A204.1 (cell line): ENCODE data around the gene PARPBP.
A peak's percentile ranks its signal among the peaks of the same experiment; 100 is the strongest.
"Not testable (repeated sequence)": the region's sequence is repeated elsewhere in the genome, so short reads cannot be mapped to it uniquely, and the experiment has no call there.

Experiments used
- FAIRE-seq: peaks from 2 replicates; lab custom pipeline; 2012; peaks lifted over from hg19 to GRCh38; lab: Jason Lieb, UNC

PARPBP gene

GRCh38 chr12:102155206-102155605 is 35.2 kb downstream of the PARPBP start:
- FAIRE-seq: not testable (repeated sequence)

- no peak for FAIRE-seq
These were observed 43.4 kb downstream of the PARPBP start for GRCh38 chr12:102163383-102163782.

GRCh38 chr12:102167821-102168604 is 48.0 kb downstream of the PARPBP start:
- FAIRE-seq: no peak

GRCh38 chr12:102169922-102170621 is 50.1 kb downstream of the PARPBP start:
- peak; percentile 40 for FAIRE-seq

- FAIRE-seq: no peak
These were observed 52.0 kb downstream of the PARPBP start for GRCh38 chr12:102171951-102172350.

- no peak for FAIRE-seq
These were observed 52.5 kb downstream of the PARPBP start for GRCh38 chr12:102172436-102172835.

- FAIRE-seq: no peak
These were observed 54.1 kb downstream of the PARPBP start for GRCh38 chr12:102174117-102174516.

- FAIRE-seq: no peak
These were observed 54.8 kb downstream of the PARPBP start for GRCh38 chr12:102174761-102175160.

- FAIRE-seq: no peak
These were observed 62.7 kb downstream of the PARPBP start for GRCh38 chr12:102182635-102183034.

- no peak for FAIRE-seq
These were observed 75.8 kb downstream of the PARPBP start for GRCh38 chr12:102195826-102196225.

- FAIRE-seq: no peak
These were observed 77.8 kb downstream of the PARPBP start, which contains the start of gene PMCH for GRCh38 chr12:102197789-102198188. PMCH (minus strand) TSS chr12:102197833; CDS start chr12:102197770, 63 bp downstream.

GRCh38 chr12:102201436-102202061 is 81.6 kb downstream of the PARPBP start:
- FAIRE-seq: no peak

GRCh38 chr12:102202556-102202955 is 82.6 kb downstream of the PARPBP start:
- FAIRE-seq: no peak

- no peak for FAIRE-seq
These were observed 84.0 kb downstream of the PARPBP start for GRCh38 chr12:102204025-102204424.

GRCh38 chr12:102215992-102216691 is 96.2 kb downstream of the PARPBP start:
- FAIRE-seq: no peak

GRCh38 chr12:102220736-102221135 is 100.8 kb downstream of the PARPBP start:
- no peak for FAIRE-seq

GRCh38 chr12:102227954-102228353 is 108.0 kb downstream of the PARPBP start:
- FAIRE-seq: no peak

GRCh38 chr12:102232036-102232435 is 112.1 kb downstream of the PARPBP start:
- FAIRE-seq: no peak

- FAIRE-seq: no peak
These were observed 112.5 kb downstream of the PARPBP start for GRCh38 chr12:102232446-102232845.

GRCh38 chr12:102234599-102234998 is 114.6 kb downstream of the PARPBP start:
- FAIRE-seq: no peak

GRCh38 chr12:102240859-102241258 is 120.9 kb downstream of the PARPBP start:
- FAIRE-seq: not testable (repeated sequence)
